Activated naive CD8-positive, alpha-beta T cell (primary cell): ENCODE data around the gene SIGLEC7.
"Not testable (repeated sequence)": the region's sequence is repeated elsewhere in the genome, so short reads cannot be mapped to it uniquely, and the experiment has no call there.

Source experiments
- H3K27ac Mint-ChIP-seq: one replicate; pipeline ENCODE4 v1.8.0; 2021; ENCODE audit warnings: mixed read lengths
- H3K27me3 Mint-ChIP-seq: one replicate; pipeline ENCODE4 v1.8.0; 2021; ENCODE audit warnings: mixed read lengths
- H3K36me3 Mint-ChIP-seq: one replicate; pipeline ENCODE4 v1.8.0; 2021; ENCODE audit warnings: mixed read lengths
- H3K4me1 Mint-ChIP-seq: one replicate; pipeline ENCODE4 v1.8.0; 2021; ENCODE audit warnings: low read depth, mixed read lengths
- H3K4me3 Mint-ChIP-seq: one replicate; pipeline ENCODE4 v1.8.0; 2021; ENCODE audit warnings: mild to moderate bottlenecking, mixed read lengths
- H3K9me3 Mint-ChIP-seq: one replicate; pipeline ENCODE4 v1.8.0; 2021; ENCODE audit warnings: low read depth, mixed read lengths

SIGLEC7 gene

GRCh38 chr19:51141181-51141580, 920 bp upstream of the SIGLEC7 start:
- H3K9me3 Mint-ChIP-seq: no peaks in the 10 kb centered on the region
- H3K27ac Mint-ChIP-seq: no peak overlapping the region
- no peaks in the 10 kb centered on the region for H3K36me3 Mint-ChIP-seq
- H3K4me1 Mint-ChIP-seq: peaks cover 24% of the 10 kb centered on the region
- peaks cover 2% of the 10 kb centered on the region for H3K27me3 Mint-ChIP-seq
- H3K4me3 Mint-ChIP-seq: no peak overlapping the region

DNA sequence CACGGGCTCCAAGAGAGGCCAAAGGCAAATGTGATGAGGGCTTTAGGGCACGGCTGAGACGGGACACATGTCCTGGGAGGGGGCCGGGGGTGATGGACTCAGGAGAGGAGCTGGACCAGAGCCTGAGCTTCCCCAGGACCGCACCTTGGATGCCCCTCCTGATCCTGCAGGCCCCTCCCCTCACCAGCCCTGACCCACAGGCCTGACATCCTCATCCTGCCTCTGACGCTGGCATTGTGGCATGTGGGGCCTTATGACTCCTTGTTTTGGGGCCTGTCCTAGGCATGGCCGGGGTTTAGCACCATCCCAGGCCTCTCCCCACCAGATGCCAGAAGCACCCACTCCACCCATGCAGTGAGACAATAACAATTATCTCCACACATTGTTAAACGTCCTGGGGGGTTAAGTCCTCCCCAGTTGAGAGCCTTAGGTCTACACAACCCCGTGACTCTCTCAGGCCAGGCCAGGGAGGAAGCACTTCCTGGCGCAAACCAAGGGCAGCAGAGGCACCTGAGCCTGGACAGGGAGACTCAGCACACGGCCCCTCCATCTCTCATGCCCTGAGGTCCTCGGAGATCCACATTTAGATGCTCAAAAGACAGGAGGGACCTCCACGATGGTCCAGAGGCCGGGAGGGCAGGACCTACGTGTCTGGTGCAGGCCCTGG, 841 bp downstream of the SIGLEC7 start:
- H3K36me3 Mint-ChIP-seq, H3K4me3 Mint-ChIP-seq, H3K27ac Mint-ChIP-seq, H3K9me3 Mint-ChIP-seq, H3K4me1 Mint-ChIP-seq, H3K27me3 Mint-ChIP-seq: not testable (repeated sequence)

- Mint-ChIP-seq H3K4me1 (peaks cover 9% of the 10 kb centered on the region), H3K4me3 (no peak overlapping the region), H3K36me3 (no peaks in the 10 kb centered on the region), H3K27ac (no peak overlapping the region), H3K27me3 (peaks cover 2% of the 10 kb centered on the region), H3K9me3 (no peaks in the 10 kb centered on the region)
These were observed 1.4 kb downstream of the SIGLEC7 start for GRCh38 chr19:51143486-51143885.

- Mint-ChIP-seq H3K4me1 (peaks cover 5% of the 10 kb centered on the region), H3K9me3 (no peaks in the 10 kb centered on the region), H3K4me3 (no peak overlapping the region), H3K36me3 (no peaks in the 10 kb centered on the region), H3K27me3 (peaks cover 2% of the 10 kb centered on the region), H3K27ac (no peak overlapping the region)
These were observed 2.5 kb downstream of the SIGLEC7 start for GRCh38 chr19:51144482-51145045.

DNA sequence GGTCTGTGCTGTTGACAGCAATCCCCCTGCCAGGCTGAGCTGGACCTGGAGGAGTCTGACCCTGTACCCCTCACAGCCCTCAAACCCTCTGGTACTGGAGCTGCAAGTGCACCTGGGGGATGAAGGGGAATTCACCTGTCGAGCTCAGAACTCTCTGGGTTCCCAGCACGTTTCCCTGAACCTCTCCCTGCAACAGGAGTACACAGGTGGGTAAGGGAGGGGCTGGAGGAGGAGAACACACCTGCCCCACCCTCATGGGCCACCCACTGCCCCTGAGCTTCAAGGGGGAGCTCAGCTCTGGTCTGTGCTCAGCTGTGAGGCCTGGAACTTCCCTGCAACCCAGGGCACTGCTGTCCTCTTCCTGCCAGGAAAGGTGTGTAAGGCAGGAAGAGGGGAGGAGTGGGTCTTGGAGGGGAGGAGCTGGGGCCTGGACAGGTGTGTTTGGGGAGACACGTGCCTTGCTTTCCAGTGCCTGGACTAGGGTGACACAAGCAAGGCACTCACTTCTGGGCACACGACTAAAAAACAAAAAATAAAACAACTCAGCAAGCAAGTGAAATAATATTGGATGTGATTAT, 3.9 kb downstream of the SIGLEC7 start:
- peaks cover 2% of the 10 kb centered on the region for H3K4me1 Mint-ChIP-seq
- H3K36me3 Mint-ChIP-seq: no peaks in the 10 kb centered on the region

GRCh38 chr19:51146751-51147150, 4.7 kb downstream of the SIGLEC7 start:
- H3K36me3 Mint-ChIP-seq: no peaks in the 10 kb centered on the region
- no peaks in the 10 kb centered on the region for H3K9me3 Mint-ChIP-seq
- peaks cover 2% of the 10 kb centered on the region for H3K4me1 Mint-ChIP-seq
- H3K27me3 Mint-ChIP-seq: no peaks in the 10 kb centered on the region
- no peak overlapping the region for H3K4me3 Mint-ChIP-seq
- no peak overlapping the region for H3K27ac Mint-ChIP-seq

More for the DNA sequence above, 3.9 kb downstream of the SIGLEC7 start:
- no peak overlapping the region for H3K27ac Mint-ChIP-seq
- no peak overlapping the region for H3K4me3 Mint-ChIP-seq
- no peaks in the 10 kb centered on the region for H3K9me3 Mint-ChIP-seq
- no peaks in the 10 kb centered on the region for H3K27me3 Mint-ChIP-seq

GRCh38 chr19:51147663-51148062, 5.6 kb downstream of the SIGLEC7 start:
- no peaks in the 10 kb centered on the region for H3K9me3 Mint-ChIP-seq
- no peak overlapping the region for H3K4me3 Mint-ChIP-seq
- H3K27me3 Mint-ChIP-seq: no peaks in the 10 kb centered on the region
- H3K4me1 Mint-ChIP-seq: peaks cover 2% of the 10 kb centered on the region
- H3K27ac Mint-ChIP-seq: no peak overlapping the region
- H3K36me3 Mint-ChIP-seq: no peaks in the 10 kb centered on the region

DNA sequence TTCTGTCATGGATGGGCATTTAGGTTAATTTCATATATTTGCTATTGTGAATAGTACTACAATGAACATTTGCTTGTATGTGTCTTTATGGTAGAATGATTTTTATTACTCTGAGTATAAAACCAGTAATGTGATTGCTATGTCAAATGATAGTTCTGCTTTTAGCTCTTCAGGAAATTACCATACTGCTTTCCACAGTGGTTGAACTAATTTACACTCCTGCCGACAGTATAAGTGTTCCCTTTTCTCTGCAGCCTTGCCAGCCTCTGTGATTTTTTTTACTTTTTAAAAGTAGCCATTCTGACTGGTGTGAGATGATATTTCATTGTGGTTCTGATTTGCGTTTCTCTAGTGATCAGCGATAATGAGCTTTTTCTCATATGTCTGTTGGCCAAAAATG, 6.5 kb downstream of the SIGLEC7 start:
- H3K27ac Mint-ChIP-seq: no peak overlapping the region
- H3K4me3 Mint-ChIP-seq: no peak overlapping the region
- no peaks in the 10 kb centered on the region for H3K36me3 Mint-ChIP-seq
- H3K4me1 Mint-ChIP-seq: peaks cover 2% of the 10 kb centered on the region
- no peaks in the 10 kb centered on the region for H3K27me3 Mint-ChIP-seq
- H3K9me3 Mint-ChIP-seq: no peaks in the 10 kb centered on the region

- Mint-ChIP-seq H3K9me3 (no peaks in the 10 kb centered on the region), H3K27ac (no peak overlapping the region), H3K36me3 (no peaks in the 10 kb centered on the region), H3K27me3 (no peaks in the 10 kb centered on the region), H3K4me1 (peaks cover 2% of the 10 kb centered on the region), H3K4me3 (no peak overlapping the region)
These were observed 8.5 kb downstream of the SIGLEC7 start for GRCh38 chr19:51150627-51151026.

GRCh38 chr19:51156710-51157109, 14.6 kb downstream of the SIGLEC7 start:
- no peaks in the 10 kb centered on the region for H3K27me3 Mint-ChIP-seq
- H3K4me3 Mint-ChIP-seq: no peak overlapping the region
- no peaks in the 10 kb centered on the region for H3K9me3 Mint-ChIP-seq
- no peaks in the 10 kb centered on the region for H3K36me3 Mint-ChIP-seq
- H3K27ac Mint-ChIP-seq: no peak overlapping the region
- H3K4me1 Mint-ChIP-seq: peaks cover 2% of the 10 kb centered on the region

- H3K9me3 Mint-ChIP-seq: no peaks in the 10 kb centered on the region
- H3K27ac Mint-ChIP-seq: no peak overlapping the region
- H3K36me3 Mint-ChIP-seq: no peaks in the 10 kb centered on the region
- peaks cover 2% of the 10 kb centered on the region for H3K4me1 Mint-ChIP-seq
- no peaks in the 10 kb centered on the region for H3K27me3 Mint-ChIP-seq
- H3K4me3 Mint-ChIP-seq: no peak overlapping the region
These were observed 15.2 kb downstream of the SIGLEC7 start for GRCh38 chr19:51157265-51157664.

- H3K27ac Mint-ChIP-seq: no peak overlapping the region
These were observed 16.5 kb downstream of the SIGLEC7 start for GRCh38 chr19:51158474-51159129.

DNA sequence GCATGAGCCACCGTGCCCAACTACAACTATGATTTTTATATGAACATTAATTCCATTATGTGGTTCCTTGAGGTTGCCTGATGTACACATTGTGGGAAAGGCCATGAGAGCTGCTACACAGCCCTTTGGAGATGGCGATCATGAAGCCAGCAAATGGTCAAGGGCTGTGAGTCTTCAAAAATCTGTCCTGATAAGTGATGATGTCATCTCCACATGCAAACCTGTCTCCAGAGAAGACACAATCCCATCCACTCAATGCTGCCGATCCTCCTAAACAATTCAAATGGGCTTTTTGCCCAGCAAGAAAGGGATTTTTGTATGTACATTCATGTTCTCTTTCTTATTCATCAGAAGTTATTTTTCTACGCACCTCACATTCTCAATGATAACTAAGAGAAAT, 17.6 kb downstream of the SIGLEC7 start:
- H3K36me3 Mint-ChIP-seq: no peaks in the 10 kb centered on the region
- no peaks in the 10 kb centered on the region for H3K27me3 Mint-ChIP-seq
- H3K4me3 Mint-ChIP-seq: no peak overlapping the region
- no peaks in the 10 kb centered on the region for H3K9me3 Mint-ChIP-seq
- H3K4me1 Mint-ChIP-seq: peaks cover 2% of the 10 kb centered on the region
- H3K27ac Mint-ChIP-seq: no peak overlapping the region

More at GRCh38 chr19:51158474-51159129, 16.5 kb downstream of the SIGLEC7 start:
- H3K9me3 Mint-ChIP-seq: no peaks in the 10 kb centered on the region
- no peak overlapping the region for H3K4me3 Mint-ChIP-seq
- peaks cover 2% of the 10 kb centered on the region for H3K4me1 Mint-ChIP-seq
- H3K27me3 Mint-ChIP-seq: no peaks in the 10 kb centered on the region
- no peaks in the 10 kb centered on the region for H3K36me3 Mint-ChIP-seq

GRCh38 chr19:51161266-51161665, 19.2 kb downstream of the SIGLEC7 start:
- Mint-ChIP-seq H3K4me3 (no peak overlapping the region), H3K9me3 (no peaks in the 10 kb centered on the region), H3K4me1 (peaks cover 2% of the 10 kb centered on the region), H3K36me3 (no peaks in the 10 kb centered on the region), H3K27me3 (no peaks in the 10 kb centered on the region), H3K27ac (no peak overlapping the region)

- Mint-ChIP-seq H3K9me3 (no peaks in the 10 kb centered on the region), H3K27me3 (no peaks in the 10 kb centered on the region), H3K27ac (no peak overlapping the region), H3K4me3 (no peak overlapping the region), H3K36me3 (no peaks in the 10 kb centered on the region), H3K4me1 (peaks cover 7% of the 10 kb centered on the region)
These were observed 19.9 kb downstream of the SIGLEC7 start for GRCh38 chr19:51161867-51162496.
